GM12864 (cell line): Measurements from ENCODE around the gene PDE11A.

Source experiments
- DNase-seq: peaks from one replicate; pipeline ENCODE4 v3.0.0-alpha.2; 2011; ENCODE audit warnings: low read depth
- H3K4me3 ChIP-seq: 2 replicates; pipeline ENCODE4 v1.5.1; 2011; ENCODE audit warnings: mild to moderate bottlenecking, low read depth, low read length, control low read depth
- TF ChIP-seq, protein P1 (sequence below): IDR thresholded peaks from 2 replicates; pipeline ENCODE4 v1.5.1; 2011; ENCODE audit warnings: low read depth, mild to moderate bottlenecking, moderate library complexity, low read length, control low read depth, inconsistent platforms; ENCODE audit errors: missing control alignments

The PDE11A gene

GRCh38 chr2:177998006-177998405 is 74.6 kb downstream of the PDE11A start:
- no peak for DNase-seq
- H3K4me3 ChIP-seq = no peak overlapping the region
- TF ChIP-seq, protein P1, sequence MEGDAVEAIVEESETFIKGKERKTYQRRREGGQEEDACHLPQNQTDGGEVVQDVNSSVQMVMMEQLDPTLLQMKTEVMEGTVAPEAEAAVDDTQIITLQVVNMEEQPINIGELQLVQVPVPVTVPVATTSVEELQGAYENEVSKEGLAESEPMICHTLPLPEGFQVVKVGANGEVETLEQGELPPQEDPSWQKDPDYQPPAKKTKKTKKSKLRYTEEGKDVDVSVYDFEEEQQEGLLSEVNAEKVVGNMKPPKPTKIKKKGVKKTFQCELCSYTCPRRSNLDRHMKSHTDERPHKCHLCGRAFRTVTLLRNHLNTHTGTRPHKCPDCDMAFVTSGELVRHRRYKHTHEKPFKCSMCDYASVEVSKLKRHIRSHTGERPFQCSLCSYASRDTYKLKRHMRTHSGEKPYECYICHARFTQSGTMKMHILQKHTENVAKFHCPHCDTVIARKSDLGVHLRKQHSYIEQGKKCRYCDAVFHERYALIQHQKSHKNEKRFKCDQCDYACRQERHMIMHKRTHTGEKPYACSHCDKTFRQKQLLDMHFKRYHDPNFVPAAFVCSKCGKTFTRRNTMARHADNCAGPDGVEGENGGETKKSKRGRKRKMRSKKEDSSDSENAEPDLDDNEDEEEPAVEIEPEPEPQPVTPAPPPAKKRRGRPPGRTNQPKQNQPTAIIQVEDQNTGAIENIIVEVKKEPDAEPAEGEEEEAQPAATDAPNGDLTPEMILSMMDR = no peak

- TF ChIP-seq, protein P1 = no peak
- no peak overlapping the region for H3K4me3 ChIP-seq
- no peak for DNase-seq
Observed at GRCh38 chr2:177992992-177993391, 79.6 kb downstream of the PDE11A start.

DNA sequence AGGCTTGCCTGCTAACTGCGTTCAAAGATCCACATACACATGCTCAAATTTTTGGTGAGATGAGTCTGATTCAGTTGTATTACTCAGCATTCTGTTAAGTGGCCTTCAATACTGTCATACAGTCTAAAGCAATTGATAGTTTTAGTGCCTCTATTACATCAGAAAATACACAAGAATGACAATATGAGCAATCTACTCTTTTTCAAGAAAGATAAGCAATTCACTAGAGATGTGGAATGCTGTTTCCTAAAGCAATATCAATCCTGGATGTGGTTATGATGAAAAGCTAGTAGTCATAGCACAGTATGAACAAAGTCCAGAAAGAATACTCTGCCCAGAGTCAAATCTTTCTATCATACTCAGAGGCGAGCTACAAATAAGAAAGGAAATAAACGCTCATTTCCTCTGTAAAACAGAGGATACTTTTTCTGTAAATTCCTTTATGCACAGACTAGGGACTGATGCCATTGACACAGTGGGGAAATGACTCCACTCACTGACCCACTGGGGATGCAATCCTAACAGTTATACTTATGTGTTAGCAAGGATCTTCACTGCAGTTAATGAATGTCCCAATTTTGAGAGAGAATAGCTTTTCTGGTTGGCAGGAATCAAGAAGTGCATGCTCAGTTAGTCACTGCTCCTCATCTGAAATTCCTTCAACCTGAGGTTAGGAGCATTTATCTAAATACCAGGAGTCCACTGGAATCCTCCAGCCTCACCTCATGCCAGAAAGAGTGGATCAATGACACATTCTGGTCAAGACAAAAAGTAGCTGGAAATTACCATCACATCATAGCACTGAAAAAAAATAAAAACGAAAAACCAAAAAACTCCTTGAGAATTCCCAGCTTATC is 83.3 kb downstream of the PDE11A start:
- H3K4me3 ChIP-seq = no peak overlapping the region
- DNase-seq = no peak
- TF ChIP-seq, protein P1 = no peak

DNA sequence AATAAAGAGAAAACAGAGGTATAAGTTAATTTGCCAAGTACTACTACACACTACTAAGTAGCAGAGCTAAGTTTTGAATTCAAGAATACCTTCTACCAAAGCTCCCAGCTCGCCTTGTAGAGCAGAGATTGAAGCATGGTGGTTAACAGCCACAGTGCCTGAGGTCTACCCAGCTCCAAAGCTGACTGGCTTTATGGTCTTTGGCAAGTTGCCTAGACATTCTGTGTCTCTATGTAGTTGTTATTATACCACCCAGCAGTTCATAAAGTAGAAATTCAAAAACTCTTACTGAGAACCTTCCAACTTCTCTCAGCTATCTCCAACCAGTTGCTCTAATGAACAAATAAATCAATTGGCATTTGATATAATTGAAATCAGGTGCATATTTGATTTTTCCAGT is 87.8 kb downstream of the PDE11A start:
- no peak overlapping the region for H3K4me3 ChIP-seq
- TF ChIP-seq, protein P1 = no peak
- DNase-seq = no peak

DNA sequence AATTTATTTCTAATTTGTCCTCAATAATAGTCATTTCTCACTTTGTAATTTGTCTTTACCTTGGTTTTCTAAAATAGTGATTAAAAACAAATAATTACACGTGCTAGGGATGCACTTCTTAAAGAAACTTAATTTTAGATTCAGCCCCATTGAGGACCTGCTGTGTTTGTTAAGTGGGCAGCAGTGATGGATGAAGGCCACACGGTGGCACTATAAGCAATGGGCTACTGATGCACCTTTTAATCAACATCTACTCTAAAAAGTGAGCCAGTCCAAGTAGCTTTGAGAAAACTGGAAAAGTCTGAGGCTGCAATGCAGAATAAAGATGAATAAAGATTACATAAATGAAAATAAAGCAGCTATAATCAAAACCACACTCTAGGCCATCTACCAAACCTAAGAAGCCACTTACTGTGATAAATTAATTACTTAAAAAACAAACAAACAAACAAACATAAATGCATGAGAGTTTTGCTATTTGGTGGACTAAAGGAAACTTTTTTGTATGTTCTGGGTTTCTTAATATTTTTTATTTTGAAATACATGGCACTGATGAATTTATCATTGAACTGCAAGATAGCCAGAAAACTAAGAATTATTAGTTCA is 89.3 kb downstream of the PDE11A start:
- no peak overlapping the region for H3K4me3 ChIP-seq
- DNase-seq = peak; percentile 18
- TF ChIP-seq, protein P1 = peak; percentile 89

GRCh38 chr2:177972782-177973181 is 99.8 kb downstream of the PDE11A start:
- DNase-seq = no peak
- TF ChIP-seq, protein P1 = no peak
- H3K4me3 ChIP-seq = no peak overlapping the region
